NCI-H146 (cell line): ENCODE results near the gene DCAF8.

Source experiments
- DNase-seq: peaks from one replicate; lab custom pipeline; 2025; lab: John Stamatoyannopoulos, UW

Gene DCAF8

DNA sequence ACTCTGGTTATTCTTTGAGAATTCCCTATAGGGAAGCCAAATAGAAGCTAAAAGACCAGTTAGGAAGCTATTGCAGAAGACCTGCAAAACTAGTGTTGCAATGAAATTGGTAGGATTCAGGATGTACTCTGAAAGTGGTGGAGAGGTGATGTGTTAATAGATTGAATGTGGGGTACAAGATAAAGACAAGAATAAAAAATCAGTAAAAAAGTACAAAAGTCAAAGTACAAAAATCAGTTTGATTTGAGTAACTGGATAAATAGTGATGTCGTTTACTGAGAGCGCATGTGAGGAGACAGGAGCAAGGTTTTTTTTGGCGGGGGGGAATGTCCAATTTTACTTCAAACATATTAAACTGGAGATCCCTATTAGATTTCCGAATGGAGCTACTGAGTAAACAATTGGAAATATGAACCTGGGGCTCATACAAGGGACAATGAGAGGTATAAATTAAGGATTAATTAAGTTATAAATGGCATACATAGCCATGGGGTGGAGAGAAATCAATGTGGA is 2.5 kb upstream of the DCAF8 start:
- peak; percentile 36 for DNase-seq

DNA sequence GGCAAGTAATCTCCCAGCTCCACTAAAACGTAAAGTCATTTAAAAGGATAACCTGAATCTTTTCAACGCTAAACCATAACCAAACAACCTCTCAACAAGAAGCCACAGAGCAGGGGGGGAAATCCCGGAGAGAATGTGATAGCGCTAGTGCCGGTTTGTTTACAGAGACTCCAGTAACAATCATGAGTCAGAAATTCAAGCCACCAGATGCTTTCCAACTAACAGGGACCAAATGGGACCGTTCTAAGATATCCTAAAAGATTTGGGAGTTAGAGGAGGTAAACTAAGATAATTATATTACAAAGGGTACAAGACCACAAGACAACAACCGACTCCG is 825 bp downstream of the DCAF8 start:
- DNase-seq = peak; percentile 62

DNA sequence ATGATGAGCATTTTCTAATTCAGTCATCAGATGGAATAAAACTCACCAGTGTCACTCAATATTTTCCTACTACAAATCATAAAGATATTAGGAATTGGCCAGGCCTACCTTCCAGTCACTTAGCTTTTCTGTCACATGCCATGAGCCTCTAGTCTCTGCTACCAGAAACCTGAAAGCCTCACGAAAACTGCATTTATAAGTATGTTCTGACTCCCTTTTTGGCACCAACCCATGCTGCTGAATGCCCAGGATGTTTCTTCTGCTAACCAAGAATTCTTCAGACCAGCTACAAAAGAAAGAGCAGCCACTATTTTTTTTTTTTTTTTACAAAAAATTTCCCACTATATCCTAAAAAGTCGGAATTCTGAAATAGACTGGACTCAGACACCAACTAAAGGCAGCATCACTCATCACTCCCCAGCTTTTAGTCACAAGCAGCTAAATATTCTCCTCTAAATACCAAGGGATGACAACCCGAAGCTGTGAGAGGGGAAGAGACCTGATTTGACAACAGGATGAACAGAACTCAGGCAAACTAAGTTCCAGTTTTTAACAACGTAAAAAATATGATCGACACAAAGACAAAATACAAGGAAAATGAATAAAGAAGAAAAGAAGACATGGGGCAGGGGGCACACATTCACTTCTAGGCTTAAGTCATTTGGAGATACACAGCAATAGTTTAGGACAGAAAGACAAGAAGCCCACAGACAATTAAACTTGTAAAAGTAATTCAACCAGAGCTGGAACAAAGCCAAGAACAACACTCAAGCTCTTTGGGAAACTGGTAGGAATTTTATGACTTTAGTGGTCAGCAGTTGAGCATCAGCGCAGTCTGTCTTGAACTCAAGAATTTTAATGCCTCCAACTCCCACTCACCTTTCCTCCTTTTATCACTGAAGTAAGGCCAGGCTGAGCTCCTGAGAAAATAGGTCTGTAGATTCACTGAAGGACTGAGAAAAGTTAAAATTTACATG is 1.7 kb downstream of the DCAF8 start:
- DNase-seq = peak; percentile 1

DNA sequence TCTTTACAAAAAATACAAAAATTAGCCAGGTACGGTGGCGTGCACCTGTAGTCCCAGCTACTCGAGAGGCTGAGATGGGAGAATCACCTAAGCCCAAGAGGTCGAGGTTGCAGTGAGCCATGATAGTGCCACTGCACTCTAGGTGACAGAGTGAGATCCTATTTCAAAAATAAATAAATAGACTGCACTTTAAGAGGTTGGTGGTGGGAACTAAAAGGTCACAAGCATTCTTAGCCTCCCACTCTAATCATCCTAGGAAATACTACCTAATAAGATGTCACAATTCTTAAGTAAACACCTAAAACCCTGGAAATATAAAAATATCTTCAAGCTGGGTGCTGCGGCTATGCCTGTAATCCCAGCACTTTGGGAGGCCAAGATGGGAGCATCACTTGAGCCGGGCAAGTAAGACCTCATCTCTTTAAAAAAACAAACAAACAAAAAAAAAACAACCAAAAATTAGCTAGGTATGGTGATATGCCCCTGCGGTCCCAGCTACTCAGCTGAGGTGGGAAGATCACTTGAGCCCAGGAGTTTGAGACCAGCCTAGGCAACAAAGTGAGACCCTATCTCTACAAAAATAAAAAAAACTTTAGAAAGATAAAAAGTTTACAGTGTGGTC is 4.1 kb downstream of the DCAF8 start:
- no peak for DNase-seq

DNA sequence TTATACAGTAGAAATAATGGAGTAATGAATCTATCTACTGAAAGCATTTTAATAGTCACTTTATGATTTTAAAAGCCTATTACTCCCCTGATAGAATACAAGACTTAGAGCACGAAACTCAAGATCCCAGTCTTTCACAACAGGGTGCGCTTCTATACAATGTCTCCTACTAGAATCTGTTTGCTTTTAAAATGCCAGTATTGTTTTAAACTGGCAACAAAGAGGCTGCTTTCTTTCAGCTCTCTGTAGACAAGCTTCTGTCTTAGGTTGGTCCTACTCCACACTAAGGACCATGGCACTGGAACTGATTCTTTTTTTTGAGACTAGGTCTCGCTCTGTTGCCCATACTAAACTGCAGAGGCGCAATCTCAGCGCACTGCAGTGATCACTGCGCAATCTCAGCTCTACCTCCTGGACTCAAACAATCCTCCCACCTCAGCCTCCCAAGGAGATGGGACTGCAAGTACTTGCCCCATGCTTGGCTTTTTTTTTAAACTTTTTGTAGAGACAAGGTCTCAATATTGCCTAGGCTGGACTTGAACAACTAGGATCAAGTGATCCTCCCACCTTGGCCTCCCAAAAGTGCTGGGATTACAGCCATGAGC is 4.8 kb downstream of the DCAF8 start:
- DNase-seq = no peak

DNA sequence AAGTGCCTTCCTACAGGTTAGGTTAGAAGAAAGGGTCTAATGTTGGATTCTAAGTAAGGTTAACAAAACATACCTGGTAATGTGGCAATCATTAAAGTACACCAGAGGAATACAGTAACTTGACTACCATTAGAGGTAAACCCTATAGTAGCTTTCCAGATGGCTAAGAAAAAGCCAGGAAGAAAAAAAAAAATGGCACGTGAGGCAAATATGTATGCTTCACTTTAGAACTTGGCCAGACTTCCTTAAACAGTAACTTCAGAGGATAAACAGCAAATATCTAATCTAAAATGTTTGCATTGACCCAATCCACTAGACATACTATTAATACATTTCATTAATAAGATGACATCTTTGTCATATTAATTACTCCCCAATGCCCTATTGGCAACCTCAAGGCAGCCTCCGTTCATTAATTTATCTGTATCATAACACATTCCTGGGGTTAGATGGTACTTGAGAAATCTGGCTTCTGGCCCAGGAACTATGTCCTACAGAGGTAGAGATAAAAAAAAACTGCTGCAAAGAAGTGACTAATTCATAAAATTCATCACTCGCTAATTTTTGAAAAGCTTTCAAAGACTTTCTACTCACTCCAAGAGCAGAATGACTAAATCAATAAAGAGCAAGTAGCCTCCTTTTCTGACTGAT is 5.8 kb downstream of the DCAF8 start:
- no peak for DNase-seq

DNA sequence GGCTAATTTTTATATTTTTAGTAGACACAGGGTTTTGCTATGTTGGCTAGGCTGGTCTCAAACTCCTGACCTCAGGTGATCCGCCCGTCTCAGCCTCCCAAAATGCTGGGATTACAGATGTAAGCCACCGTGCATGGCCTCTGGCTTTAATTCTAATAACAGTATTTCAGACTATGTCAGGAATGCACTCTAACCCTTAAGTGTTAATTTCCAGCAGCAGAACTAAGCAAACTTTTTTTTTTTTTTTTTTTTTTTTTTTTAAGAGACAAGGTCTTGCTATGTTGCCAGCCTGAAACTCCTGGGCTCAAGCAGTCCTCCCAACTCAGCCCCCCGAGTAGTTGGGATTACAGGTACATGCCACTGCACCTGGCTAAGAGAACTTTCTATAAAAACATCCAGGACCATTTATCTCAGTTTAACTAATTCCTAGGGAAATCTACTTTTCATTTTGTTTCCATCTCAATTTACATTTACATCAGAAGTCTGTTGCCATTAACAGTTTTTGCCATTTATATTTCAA is 6.5 kb downstream of the DCAF8 start:
- DNase-seq = no peak

DNA sequence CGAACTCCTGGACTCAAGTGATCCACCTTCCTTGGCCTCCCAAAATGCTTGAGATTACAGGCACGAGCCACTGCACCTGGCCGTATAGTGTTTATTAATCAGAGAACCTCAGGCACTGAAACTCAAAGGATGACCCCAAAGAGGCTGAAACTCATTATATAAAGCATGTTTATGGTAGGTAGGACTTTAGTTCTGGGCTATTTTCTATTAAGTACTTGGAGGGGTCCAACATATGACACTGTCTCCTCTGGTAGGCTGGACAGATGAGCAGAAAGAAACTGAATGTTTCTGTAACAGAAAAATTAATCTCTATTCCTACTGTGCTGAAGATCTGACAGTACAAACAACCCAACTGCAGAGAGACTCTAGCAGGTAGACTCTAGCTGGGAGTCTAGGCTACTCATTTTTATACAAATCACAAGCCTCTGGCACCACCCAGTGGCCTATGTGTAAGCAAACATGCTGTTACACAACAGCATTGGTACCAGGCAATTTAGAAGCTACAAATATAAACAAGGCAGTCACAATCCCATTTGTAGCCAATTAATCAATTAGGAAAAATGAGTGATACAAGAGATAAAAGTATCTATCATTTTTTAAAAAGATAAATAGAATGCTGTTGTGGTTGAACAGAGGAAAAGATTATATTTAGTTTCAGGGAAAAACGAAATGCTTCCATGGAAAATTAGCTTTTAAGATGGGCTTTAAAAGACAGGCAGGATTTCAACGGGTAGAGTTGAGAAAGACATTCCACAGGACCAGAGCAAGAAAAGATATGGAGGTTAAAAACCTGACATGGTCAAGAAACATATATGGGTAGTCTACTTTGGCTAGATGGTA is 10.4 kb downstream of the DCAF8 start:
- peak; percentile 77 for DNase-seq

DNA sequence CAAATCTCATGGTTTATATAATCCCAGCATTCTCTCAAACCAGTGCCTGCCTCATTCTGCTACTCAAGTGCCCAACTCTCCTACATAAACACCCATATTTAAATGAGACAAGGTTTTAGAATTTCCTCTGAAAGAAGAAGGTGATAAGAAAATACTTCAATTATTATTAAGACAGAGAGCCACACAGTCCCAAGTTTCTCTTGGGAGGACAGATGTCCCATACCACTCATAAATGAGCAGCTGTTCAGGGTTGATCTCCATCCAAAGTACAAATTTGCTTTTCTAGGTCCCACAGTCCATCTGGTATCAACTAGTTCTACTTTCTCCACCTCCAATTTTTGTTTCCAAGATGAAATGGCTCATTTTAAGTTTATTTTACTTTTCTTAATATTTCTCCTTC is 11.3 kb downstream of the DCAF8 start:
- no peak for DNase-seq

DNA sequence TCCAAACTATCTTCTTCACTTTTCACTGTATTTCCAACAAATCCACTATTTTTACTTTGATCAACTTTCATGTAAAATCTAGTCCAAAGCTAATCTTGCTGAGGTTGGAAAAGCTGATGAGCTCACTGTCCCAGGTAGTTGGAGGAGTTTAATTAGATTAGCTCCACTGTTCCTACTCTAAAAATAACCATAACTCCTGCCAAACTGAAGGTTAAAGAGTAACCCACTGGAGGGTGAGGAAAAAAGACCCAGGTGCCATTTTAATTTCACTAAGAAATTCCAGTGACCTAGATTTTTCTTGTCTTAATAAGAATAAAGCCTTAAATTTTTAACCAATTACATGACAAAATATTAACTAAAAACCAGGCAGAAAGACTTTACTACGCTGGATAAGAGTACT is 15.3 kb downstream of the DCAF8 start:
- DNase-seq = no peak

DNA sequence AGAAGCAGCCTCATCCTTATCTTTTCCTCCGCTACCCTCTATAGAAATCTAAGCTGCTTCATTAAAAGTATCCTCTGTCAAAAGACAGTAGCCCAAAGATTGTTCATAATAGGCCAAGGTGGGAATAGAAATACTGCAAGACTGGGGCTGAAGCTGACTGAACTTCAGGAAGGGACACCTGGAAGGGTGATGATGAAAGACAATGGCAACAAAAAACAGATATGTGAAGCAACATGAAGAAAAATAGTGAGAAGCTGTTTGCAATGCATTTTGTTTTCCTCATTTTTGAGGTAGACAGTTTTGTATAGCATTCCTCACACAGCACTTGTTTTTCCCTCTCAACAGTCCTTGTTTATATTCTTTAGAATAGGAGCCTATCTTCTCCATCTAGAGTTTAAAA is 16.9 kb downstream of the DCAF8 start:
- no peak for DNase-seq

DNA sequence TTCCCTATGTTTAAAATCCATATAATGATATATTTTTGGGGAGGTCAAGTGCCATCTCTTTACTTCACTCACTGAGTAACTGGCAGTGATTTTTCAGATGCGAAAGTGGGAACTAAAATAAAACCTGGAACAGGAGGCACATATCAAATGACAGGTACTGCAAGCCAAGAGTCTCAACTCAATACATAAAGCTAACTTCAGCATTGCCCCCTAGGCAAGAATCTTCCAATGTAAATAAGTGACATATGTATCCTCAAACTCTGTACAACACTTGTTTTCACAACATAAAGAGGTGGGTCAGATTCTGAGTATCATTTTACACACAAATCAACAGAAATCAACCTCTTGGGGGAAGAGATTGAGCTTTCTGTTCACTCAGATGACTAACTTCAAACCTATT is 18.1 kb downstream of the DCAF8 start:
- no peak for DNase-seq

DNA sequence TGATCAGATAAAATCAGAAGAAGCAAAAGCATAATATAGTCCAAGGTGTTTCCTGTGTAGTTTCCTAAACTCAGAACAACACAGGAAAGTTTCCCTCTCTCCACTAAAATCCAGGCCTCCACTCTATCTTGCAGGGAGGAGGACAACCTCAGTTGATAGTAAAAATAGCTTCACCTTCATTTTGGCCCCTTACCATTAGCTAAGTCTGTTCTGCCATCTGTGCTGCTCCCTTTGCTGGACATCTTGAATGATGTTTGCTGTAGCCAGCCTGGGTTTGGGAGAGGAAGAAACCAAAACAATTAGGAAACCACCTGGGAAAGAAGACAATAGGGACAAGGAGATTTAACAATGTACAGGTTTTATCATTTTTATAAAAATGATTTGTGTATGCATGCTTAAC is 18.6 kb downstream of the DCAF8 start:
- no peak for DNase-seq

DNA sequence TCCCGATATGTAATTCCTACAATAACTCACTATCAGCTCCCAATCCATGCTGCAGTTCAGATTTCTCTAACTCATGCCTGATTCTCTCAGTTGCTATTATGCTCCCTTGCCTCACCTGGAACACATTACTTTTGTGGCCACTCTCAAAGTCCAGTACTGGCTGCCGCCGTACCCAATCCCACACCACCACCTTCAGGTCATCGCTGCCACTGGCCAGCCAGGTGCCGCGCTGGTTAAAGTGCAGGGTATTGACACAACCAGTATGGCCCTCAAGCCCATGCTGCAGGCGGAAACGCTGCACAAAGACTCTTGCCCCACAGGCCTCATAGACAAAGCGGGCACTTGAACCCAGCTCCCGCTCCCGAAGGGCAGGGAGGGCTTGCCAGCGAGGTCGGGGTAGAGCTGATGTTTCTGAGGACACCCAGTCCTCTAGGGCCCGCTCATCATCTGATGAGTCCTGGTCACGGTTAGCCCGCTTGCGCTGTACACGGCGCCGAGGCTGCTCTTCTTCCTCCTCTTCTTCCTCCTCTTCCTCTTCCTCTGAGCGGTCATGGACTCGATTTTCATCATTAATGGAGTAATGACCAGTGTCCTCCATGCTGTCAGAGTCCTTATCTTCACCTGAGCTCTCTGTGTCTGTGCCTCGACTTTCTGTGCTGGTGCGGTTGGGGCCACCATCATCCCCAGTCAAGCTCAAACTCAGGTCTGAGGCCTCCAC is 22.6 kb downstream of the DCAF8 start:
- DNase-seq = no peak

DNA sequence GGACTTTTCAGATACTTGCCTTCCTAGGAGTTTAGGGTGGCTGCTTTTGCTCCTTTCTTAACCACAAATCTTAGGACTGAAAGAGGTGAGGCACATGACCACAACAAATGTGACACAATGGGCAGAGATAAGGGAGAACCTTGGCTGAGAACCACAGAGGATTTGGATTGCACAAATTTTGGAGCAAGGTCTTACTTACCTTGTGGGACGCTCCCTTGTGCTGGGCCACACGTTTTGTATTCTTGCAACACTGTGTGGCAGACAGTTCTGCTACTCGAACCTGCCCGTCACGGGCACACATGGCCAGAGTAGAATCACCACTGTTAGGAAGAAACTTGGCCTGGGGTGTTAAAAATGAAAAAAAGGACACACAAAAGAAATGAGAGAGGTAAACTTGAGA is 23.9 kb downstream of the DCAF8 start:
- no peak for DNase-seq

DNA sequence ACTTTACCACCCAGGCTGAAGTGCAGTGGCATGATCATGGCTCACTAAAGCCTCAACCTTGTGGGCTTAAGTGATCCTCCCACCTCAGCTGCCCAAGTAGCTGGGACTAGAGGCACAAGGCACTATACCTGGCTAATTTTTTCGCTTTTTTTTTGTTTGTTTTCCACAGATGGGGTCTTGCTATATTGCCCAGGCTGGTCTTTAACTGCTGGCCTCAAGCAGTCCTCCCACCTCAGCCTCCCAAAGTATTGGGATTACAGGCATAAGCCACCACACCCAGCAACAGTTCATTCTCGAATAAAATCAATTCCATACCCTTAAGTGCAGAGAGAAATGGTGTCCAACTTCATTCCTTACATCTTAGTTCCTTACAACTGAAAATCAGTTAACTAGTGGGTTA is 24.8 kb downstream of the DCAF8 start:
- DNase-seq = no peak

DNA sequence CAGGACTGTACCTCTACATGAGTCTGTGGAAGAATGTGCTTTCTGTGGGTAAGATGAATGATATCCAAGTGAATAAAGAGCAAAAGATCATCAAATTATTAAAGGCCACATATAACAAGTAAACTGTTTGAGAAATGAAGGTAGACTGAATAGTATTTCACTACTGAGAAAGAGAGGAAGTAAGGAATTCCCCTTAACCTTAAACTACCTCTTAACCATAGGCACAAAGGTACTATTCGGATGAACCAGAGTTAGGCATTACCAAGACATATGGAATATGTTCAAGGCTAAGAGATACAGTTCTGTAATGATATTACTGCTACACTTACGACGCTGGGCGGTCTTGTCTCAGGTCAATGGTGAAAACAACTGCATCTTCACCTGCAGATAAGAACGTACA is 25.5 kb downstream of the DCAF8 start:
- no peak for DNase-seq

DNA sequence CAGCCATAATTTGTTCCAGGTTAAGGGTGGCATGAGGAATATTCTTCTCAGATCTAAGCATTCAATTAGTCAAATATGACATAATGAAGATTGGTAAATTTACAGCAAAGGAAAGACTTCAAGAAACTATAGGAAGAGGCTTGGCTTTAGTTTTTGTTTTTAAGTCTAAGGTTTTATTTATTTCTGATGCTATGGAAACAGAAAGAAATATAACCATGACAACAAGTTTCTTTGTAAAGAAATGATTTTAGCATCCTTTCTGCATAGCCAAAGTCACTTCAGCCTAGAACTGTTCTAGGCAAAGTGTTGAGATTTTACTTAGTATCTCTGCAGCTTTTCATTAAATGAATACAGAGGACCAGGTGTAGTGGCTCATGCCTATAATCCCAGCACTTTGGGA is 29.4 kb downstream of the DCAF8 start:
- no peak for DNase-seq

DNA sequence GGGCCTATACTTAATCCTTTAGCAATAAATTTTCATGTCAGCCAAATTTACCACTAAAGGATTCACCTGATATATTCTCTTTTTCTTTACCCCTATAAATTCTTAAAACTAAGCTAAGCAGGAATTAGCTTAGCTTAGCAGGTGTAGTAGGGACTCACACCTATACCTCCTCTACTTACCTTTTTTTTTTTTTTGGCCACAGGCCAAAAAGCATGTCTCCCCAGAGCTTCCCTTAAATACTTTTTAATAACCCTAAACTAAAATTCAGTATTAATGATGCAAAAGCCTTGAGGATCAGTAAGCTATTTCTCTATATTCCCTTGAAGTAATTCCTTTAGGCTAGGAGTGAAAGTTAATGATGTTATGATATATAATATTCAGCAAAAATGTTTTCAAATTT is 33.9 kb downstream of the DCAF8 start:
- no peak for DNase-seq

DNA sequence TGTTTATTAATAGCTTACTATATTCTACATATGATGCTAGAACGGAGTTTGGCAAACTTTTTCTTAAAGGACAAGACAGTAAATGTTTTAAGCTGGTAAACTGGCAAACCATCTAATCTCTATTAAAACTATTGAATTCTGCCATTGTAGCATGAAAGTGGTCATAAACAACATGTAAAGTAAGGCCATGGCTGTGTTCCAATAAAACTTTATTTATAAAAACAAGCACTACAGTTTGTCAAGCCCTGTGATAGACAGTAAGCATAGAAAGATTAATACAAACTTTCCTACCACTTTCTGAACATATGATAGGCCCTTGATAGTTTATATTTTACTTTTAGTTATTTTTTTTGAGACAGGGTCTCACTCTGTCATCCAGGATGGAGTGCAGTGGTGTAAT is 34.8 kb downstream of the DCAF8 start:
- DNase-seq = no peak

DNA sequence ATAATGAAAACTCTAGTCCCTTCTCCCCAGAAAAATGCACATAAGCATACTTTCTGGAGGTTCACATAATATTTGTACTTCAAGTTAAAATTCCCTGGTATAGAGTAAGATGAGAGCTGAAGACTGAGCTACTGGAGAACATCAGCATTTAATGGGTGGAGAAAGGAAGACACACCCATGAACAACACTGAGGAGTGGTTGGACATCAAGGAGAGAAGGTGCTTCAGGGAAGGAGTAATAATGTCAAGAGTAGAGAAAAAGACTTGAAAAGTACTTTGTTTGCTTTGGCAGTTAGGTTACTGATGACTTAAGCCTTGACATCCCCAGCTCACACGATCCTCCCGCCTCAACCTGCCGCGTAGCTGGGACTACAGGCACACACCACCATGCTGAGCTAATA is 35.3 kb downstream of the DCAF8 start:
- DNase-seq = no peak
